ENCODE measurements around the gene FBRS. TPM values are rescaled to one million over a fixed set of nuclear protein-coding genes. Genes with fewer than 3 reads are reported as not detected.
A peak's percentile ranks its signal among the peaks of the same experiment; 100 is the strongest.

FBRS gene
- polyA plus RNA-seq (2013, experiment 1 of 2): 30.9 TPM
- polyA plus RNA-seq (2013, experiment 2 of 2): 31.8 TPM

DNA sequence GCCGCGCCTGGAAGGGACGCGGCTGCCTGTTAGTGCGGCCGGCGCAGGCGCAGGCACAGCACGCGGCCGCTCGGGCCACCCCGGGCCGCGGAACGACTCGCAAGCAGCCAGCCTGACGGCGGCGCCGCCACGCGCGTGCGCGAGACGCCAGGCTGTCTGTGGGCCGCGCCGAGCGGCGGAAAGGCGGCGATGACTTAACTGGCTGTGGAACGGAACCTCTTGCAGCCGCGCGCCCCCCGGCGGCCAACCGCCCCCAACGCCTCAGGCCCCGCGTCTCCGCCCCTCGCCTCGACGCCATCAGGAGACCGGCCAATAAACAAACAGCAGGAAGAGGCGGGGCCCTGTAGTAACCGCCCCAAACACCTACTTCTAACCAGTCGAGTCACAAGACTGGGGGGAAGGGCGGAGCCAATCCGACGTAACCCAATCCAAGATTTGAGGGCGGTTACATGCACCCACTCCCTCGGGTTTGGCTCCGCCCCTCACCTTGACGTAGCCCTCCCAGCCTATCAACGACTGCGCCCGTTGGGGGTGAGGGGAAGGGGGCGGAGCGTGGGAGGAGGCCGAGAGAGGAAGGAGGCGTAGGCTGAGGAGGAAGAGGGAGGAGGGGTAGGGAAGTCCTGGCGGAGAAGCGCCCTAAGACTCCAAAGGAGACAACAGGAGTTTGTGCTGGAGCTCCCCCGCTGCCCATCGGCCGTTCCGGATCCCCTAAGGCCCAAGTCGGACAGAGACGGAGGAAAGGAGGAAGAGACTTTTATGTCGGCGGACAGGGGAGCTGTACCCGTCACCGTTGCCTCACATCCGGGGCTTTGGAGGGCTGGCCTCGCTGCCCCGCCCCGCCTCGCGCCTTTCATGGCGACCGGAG, at the start of gene FBRS:
Gene FBRS, plus strand, starts transcription at position 566 of the 865 bp plus-strand sequence. CDS start 1,088 bp downstream, outside the sequence.
- peaks cover 40 to 67% of the 10 kb centered on the region in 2 donors for H3K36me3 ChIP-seq (replicated peaks in 1 of 2; ENCODE audit: control insufficient read depth in 2 of 2, insufficient read depth in 2 of 2, low read length in 2 of 2)

DNA sequence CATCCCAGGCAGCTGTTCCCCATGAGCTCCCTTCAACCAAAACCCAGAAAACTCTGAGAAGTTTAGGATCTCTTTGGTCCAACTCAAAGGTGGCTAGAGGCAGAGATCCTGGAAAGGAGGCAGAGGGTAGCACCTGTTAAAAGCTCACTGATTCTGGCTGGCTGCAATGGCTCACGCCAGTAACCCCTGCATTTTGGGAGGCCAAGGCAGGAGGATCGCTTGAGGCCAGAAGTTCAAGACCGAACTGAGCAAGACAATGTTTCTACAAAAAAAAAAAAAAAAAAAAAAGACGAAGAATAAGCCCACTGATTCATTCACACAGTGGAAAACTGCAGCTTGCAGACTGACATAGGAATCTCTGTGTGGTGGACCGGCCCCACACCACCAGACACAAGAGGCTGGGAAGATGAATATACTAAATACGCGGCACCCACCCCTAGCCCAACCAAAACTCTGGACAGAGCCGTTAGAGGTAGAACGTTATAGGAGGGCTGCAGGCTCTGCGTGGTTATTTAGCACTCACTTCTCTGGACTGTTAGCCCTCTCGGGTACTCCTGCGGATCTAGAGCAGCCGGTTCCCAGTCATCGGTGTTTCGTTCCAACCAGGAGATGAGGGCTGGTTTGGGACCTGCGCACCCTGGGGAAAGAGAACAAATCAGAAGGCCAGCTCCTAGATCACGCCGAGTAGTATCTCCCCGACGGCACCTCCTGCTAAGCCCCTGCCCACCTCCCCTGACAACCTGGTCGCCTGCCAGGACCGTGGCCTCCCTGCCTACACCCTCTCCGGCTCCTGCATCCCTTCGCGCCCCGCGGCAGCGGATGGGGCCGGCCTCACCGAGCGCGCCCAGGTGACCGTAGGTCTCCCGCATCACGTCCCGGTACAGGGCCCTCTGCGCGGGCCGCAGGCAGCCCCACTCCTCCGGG, 49.0 kb upstream of the FBRS start:
- peak overlapping the region; percentile 38 for H4K91ac ChIP-seq (ENCODE audit: low read depth, low read length, poor library complexity)
- H2AFZ ChIP-seq (ENCODE audit: low read length): peak overlapping the region; percentile 88
- peak overlapping the region; percentile 95 for H3K9ac ChIP-seq (ENCODE audit: low read depth, low read length, poor library complexity)
- peak overlapping the region; percentile 89 to 96 for H3K4me3 ChIP-seq (ENCODE audit: low read length in 2 of 2)
- H3K14ac ChIP-seq (ENCODE audit: low read length): peak overlapping the region; percentile 95
- peak overlapping the region; percentile 79 for H2BK5ac ChIP-seq (ENCODE audit: low read length)
- peak overlapping the region; percentile 92 for H4K8ac ChIP-seq (ENCODE audit: low read depth, low read length)
- no peaks in the 10 kb centered on the region for H3K9me3 ChIP-seq (replicated peaks in 1 of 2; ENCODE audit: control insufficient read depth in 2 of 2, insufficient read depth in 1 of 2, low read depth in 1 of 2, low read length in 2 of 2)
- peak overlapping the region; percentile 39 for H2BK120ac ChIP-seq (ENCODE audit: low read depth, low read length)
- peak overlapping the region; percentile 97 for H3K23ac ChIP-seq (ENCODE audit: low read depth, low read length, poor library complexity)
- H3K18ac ChIP-seq (ENCODE audit: low read length): peak overlapping the region; percentile 97
- H2BK15ac ChIP-seq (ENCODE audit: low read length): peak overlapping the region; percentile 72
- H2AK5ac ChIP-seq (ENCODE audit: low read depth, low read length): peak overlapping the region; percentile 98
- DNase-seq (ENCODE audit: low spot score): no peak
- H3K4me1 ChIP-seq (ENCODE audit: control insufficient read depth in 2 of 2, insufficient read depth in 1 of 2, low read depth in 1 of 2, low read length in 2 of 2): peaks cover 0 to 3% of the 10 kb centered on the region in 2 donors
- peak overlapping the region; percentile 40 for H3K4ac ChIP-seq (ENCODE audit: low read length)
- peak overlapping the region; percentile 74 for H3K27ac ChIP-seq (replicated peaks; ENCODE audit: low read length)
- no CpG with 5 or more reads among the region's 40 CpGs for WGBS, 2 donors (ENCODE audit: extremely low coverage in 2 of 2, insufficient read length in 2 of 2, insufficient replicate concordance in 1 of 2)
- H3K4me2 ChIP-seq (ENCODE audit: insufficient read depth, low read length, poor library complexity, severe bottlenecking): peak overlapping the region; percentile 96
- no peaks in the 10 kb centered on the region for H3K27me3 ChIP-seq (ENCODE audit: control insufficient read depth in 3 of 3, insufficient read depth in 3 of 3, low read depth in 1 of 3, low read length in 3 of 3)
- no peak overlapping the region for H2BK12ac ChIP-seq (ENCODE audit: low read length)
- peaks cover 11 to 47% of the 10 kb centered on the region in 2 donors for H3K36me3 ChIP-seq (replicated peaks in 1 of 2; ENCODE audit: control insufficient read depth in 2 of 2, insufficient read depth in 2 of 2, low read length in 2 of 2)
- peaks cover 4% of the 10 kb centered on the region for H3K79me1 ChIP-seq (ENCODE audit: low read depth, low read length)

More for the DNA sequence above, at the start of gene FBRS:
- no peak within 1 kb of the TSS for H4K8ac ChIP-seq (ENCODE audit: low read depth, low read length)
- H3K18ac ChIP-seq (ENCODE audit: low read length): peak within 1 kb of the TSS; percentile 100
- H3K9me3 ChIP-seq (replicated peaks in 1 of 2; ENCODE audit: control insufficient read depth in 2 of 2, insufficient read depth in 1 of 2, low read depth in 1 of 2, low read length in 2 of 2): no peaks in the 10 kb centered on the region
- H2BK5ac ChIP-seq (ENCODE audit: low read length): peak within 1 kb of the TSS; percentile 88
- H2BK120ac ChIP-seq (ENCODE audit: low read depth, low read length): no peak within 1 kb of the TSS
- peak within 1 kb of the TSS; percentile 88 for H3K9ac ChIP-seq (ENCODE audit: low read depth, low read length, poor library complexity)
- H2AK5ac ChIP-seq (ENCODE audit: low read depth, low read length): no peak within 1 kb of the TSS
- no peak within 1 kb of the TSS for H2BK12ac ChIP-seq (ENCODE audit: low read length)
- H3K14ac ChIP-seq (ENCODE audit: low read length): no peak within 1 kb of the TSS
- H3K4me3 ChIP-seq (ENCODE audit: low read length in 2 of 2): peak within 1 kb of the TSS; percentile 70 to 91
- peak within 1 kb of the TSS; percentile 98 for H3K27ac ChIP-seq (replicated peaks; ENCODE audit: low read length)
- H3K27me3 ChIP-seq (ENCODE audit: control insufficient read depth in 3 of 3, insufficient read depth in 3 of 3, low read depth in 1 of 3, low read length in 3 of 3): no peaks in the 10 kb centered on the region
- peaks cover 7% of the 10 kb centered on the region for H3K79me1 ChIP-seq (ENCODE audit: low read depth, low read length)
- DNase-seq (ENCODE audit: low spot score): peak; percentile 100
- H2AFZ ChIP-seq (ENCODE audit: low read length): peak within 1 kb of the TSS; percentile 89
- H2BK15ac ChIP-seq (ENCODE audit: low read length): no peak within 1 kb of the TSS
- H3K4me2 ChIP-seq (ENCODE audit: insufficient read depth, low read length, poor library complexity, severe bottlenecking): peak within 1 kb of the TSS; percentile 91
- WGBS, 2 donors (ENCODE audit: extremely low coverage in 2 of 2, insufficient read length in 2 of 2, insufficient replicate concordance in 1 of 2): no CpG with 5 or more reads among the region's 86 CpGs
- H3K4ac ChIP-seq (ENCODE audit: low read length): no peak within 1 kb of the TSS
- H3K4me1 ChIP-seq (ENCODE audit: control insufficient read depth in 2 of 2, insufficient read depth in 1 of 2, low read depth in 1 of 2, low read length in 2 of 2): peaks cover 9 to 23% of the 10 kb centered on the region in 2 donors
- no peak within 1 kb of the TSS for H4K91ac ChIP-seq (ENCODE audit: low read depth, low read length, poor library complexity)
- H3K23ac ChIP-seq (ENCODE audit: low read depth, low read length, poor library complexity): peak within 1 kb of the TSS; percentile 81

DNA sequence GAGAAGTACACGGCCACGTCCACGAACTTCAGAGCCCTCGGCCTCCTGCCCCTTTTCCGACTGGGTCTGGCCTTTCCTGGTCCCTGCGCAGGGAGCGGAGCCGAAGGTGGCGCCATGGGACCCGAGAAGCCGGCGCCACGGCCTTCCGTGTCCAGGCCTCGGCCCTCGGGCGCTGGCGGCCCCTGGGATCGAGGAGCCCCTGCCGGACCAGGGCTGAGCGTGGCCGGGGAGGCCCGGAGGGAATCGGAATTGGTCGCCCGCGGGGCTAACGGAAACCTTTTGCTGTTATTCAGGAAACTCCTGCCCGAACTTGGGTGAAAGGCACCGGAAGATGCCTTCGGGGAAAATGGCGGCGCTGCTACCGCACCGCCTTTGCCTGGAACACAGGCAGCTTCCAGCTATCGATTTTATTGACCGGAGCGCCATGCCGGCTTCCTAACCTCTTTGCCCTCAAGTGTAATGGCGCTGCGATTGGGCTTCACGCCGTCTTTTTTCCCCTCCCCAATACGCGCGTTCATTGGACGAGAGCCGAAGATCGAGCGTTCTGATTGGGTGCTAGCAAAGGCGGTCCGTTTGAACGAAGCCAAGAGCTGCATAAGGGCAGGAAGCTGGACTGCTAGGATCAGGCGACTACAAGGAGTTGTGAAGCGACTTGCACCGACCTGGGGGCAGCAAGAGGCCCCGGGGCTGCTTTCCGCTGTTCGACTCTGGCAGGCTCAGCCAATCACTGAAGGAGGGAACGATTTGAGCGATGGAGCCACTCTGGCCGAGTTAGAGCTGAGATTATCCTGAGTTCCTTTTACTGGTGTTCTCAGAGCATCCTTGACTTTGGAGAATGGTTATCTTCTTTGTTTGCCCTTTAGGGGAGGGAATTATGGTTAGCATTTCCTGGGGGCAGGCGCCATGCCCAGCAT, 48.0 kb upstream of the FBRS start, which contains the start of gene ZNF689:
Gene ZNF689, minus strand, starts transcription at position 464 of the 914 bp plus-strand sequence. Its CDS starts 348 bp downstream, at position 116.
- H3K36me3 ChIP-seq (replicated peaks in 1 of 2; ENCODE audit: control insufficient read depth in 2 of 2, insufficient read depth in 2 of 2, low read length in 2 of 2): peaks cover 3 to 37% of the 10 kb centered on the region in 2 donors
- H3K4me2 ChIP-seq (ENCODE audit: insufficient read depth, low read length, poor library complexity, severe bottlenecking): peak within 1 kb of the TSS; percentile 96
- H3K4me3 ChIP-seq (ENCODE audit: low read length in 2 of 2): peak within 1 kb of the TSS; percentile 89 to 96
- no peaks in the 10 kb centered on the region for H3K27me3 ChIP-seq (ENCODE audit: control insufficient read depth in 3 of 3, insufficient read depth in 3 of 3, low read depth in 1 of 3, low read length in 3 of 3)
- peak within 1 kb of the TSS; percentile 95 for H3K14ac ChIP-seq (ENCODE audit: low read length)
- peak within 1 kb of the TSS; percentile 98 for H2AK5ac ChIP-seq (ENCODE audit: low read depth, low read length)
- no CpG with 5 or more reads among the region's 63 CpGs for WGBS, 2 donors (ENCODE audit: extremely low coverage in 2 of 2, insufficient read length in 2 of 2, insufficient replicate concordance in 1 of 2)
- peak; percentile 99 for DNase-seq (ENCODE audit: low spot score)
- peak within 1 kb of the TSS; percentile 88 for H2AFZ ChIP-seq (ENCODE audit: low read length)
- H4K91ac ChIP-seq (ENCODE audit: low read depth, low read length, poor library complexity): peak within 1 kb of the TSS; percentile 38
- peak within 1 kb of the TSS; percentile 97 for H3K18ac ChIP-seq (ENCODE audit: low read length)
- H4K8ac ChIP-seq (ENCODE audit: low read depth, low read length): peak within 1 kb of the TSS; percentile 92
- peak within 1 kb of the TSS; percentile 72 for H2BK15ac ChIP-seq (ENCODE audit: low read length)
- H3K4ac ChIP-seq (ENCODE audit: low read length): peak within 1 kb of the TSS; percentile 40
- H2BK12ac ChIP-seq (ENCODE audit: low read length): no peak within 1 kb of the TSS
- H3K27ac ChIP-seq (replicated peaks; ENCODE audit: low read length): peak within 1 kb of the TSS; percentile 74
- peaks cover 4% of the 10 kb centered on the region for H3K79me1 ChIP-seq (ENCODE audit: low read depth, low read length)
- peaks cover 0 to 3% of the 10 kb centered on the region in 2 donors for H3K4me1 ChIP-seq (ENCODE audit: control insufficient read depth in 2 of 2, insufficient read depth in 1 of 2, low read depth in 1 of 2, low read length in 2 of 2)
- H2BK120ac ChIP-seq (ENCODE audit: low read depth, low read length): peak within 1 kb of the TSS; percentile 39
- peak within 1 kb of the TSS; percentile 95 for H3K9ac ChIP-seq (ENCODE audit: low read depth, low read length, poor library complexity)
- peak within 1 kb of the TSS; percentile 97 for H3K23ac ChIP-seq (ENCODE audit: low read depth, low read length, poor library complexity)
- peak within 1 kb of the TSS; percentile 79 for H2BK5ac ChIP-seq (ENCODE audit: low read length)
- H3K9me3 ChIP-seq (replicated peaks in 1 of 2; ENCODE audit: control insufficient read depth in 2 of 2, insufficient read depth in 1 of 2, low read depth in 1 of 2, low read length in 2 of 2): no peaks in the 10 kb centered on the region
